H4 (cell line): ENCODE data around the gene SLC25A23. TPM values are rescaled to one million over a fixed set of nuclear protein-coding genes. Genes with fewer than 3 reads are reported as not detected.
"Not testable (repeated sequence)": the region's sequence is repeated elsewhere in the genome, so short reads cannot be mapped to it uniquely, and the experiment has no call there.

Experiments
- DNase-seq: peaks from one replicate; pipeline ENCODE4 v3.0.0-alpha.2; 2015; ENCODE audit warnings: low spot score
- total RNA-seq: library from RNA; depleted of rRNA; stranded (reverse); fragments of >200 nt; shearing (Covaris generic); gene quantifications from 2 replicates; pipeline ENCODE4 v1.2.3, GENCODE V29; 2014

The SLC25A23 gene
- total RNA-seq, 1 experiment from 2014 or later, result 16.6 TPM

- DNase-seq, result no peak
Observed at GRCh38 chr19:6457958-6458694, 1.5 kb downstream of the SLC25A23 start.

GRCh38 chr19:6455924-6456323 is 3.7 kb downstream of the SLC25A23 start:
- no peak for DNase-seq

GRCh38 chr19:6453951-6454565 is 5.5 kb downstream of the SLC25A23 start:
- DNase-seq, result no peak

GRCh38 chr19:6452899-6453298 is 6.7 kb downstream of the SLC25A23 start:
- DNase-seq, result no peak

- no peak for DNase-seq
Observed at GRCh38 chr19:6452223-6452614, 7.4 kb downstream of the SLC25A23 start.

- no peak for DNase-seq
Observed at GRCh38 chr19:6451583-6452222, 7.9 kb downstream of the SLC25A23 start.

- no peak for DNase-seq
Observed at GRCh38 chr19:6450166-6450565, 9.4 kb downstream of the SLC25A23 start.

- no peak for DNase-seq
Observed at GRCh38 chr19:6448045-6448444, 11.5 kb downstream of the SLC25A23 start.

GRCh38 chr19:6446452-6446851 is 13.1 kb downstream of the SLC25A23 start:
- no peak for DNase-seq

- DNase-seq, result no peak
Observed at GRCh38 chr19:6443986-6444385, 15.6 kb downstream of the SLC25A23 start.

GRCh38 chr19:6442087-6442688 is 17.4 kb downstream of the SLC25A23 start:
- DNase-seq, result no peak

GRCh38 chr19:6440905-6441304 is 18.7 kb downstream of the SLC25A23 start:
- no peak for DNase-seq

- DNase-seq, result no peak
Observed at GRCh38 chr19:6439743-6440142, 19.8 kb downstream of the SLC25A23 start.

GRCh38 chr19:6433663-6434062 is 25.9 kb downstream of the SLC25A23 start, which contains the start of gene SLC25A41:
TSS of gene SLC25A41 (minus strand) at chr19:6433763. CDS start at chr19:6433693, 70 bp downstream.
- DNase-seq, result no peak

GRCh38 chr19:6433165-6433564 is 26.4 kb downstream of the SLC25A23 start:
- DNase-seq, result no peak

GRCh38 chr19:6431891-6432290 is 27.7 kb downstream of the SLC25A23 start:
- no peak for DNase-seq

- no peak for DNase-seq
Observed at GRCh38 chr19:6429419-6430221, 30.0 kb downstream of the SLC25A23 start.

- DNase-seq, result not testable (repeated sequence)
Observed at GRCh38 chr19:6428692-6429418, 30.7 kb downstream of the SLC25A23 start.

- DNase-seq, result no peak
Observed at GRCh38 chr19:6427131-6427530, 32.5 kb downstream of the SLC25A23 start.

GRCh38 chr19:6425732-6426620 is 33.6 kb downstream of the SLC25A23 start:
- DNase-seq, result no peak
